Measurements from ENCODE around the gene FMN2.

Gene FMN2

GRCh38 chr1:240342251-240342625, 250.6 kb downstream of the FMN2 start:
- no peaks in the 10 kb centered on the region for H3K4me1 Mint-ChIP-seq (ENCODE audit: low read depth in 2 of 2)
- no peak overlapping the region for H3K4me3 Mint-ChIP-seq
- ATAC-seq (replicated peaks) (no peak), DNase-seq (no peak)
- H3K27me3 Mint-ChIP-seq = no peaks in the 10 kb centered on the region
- H3K27ac Mint-ChIP-seq = no peak overlapping the region
- no peaks in the 10 kb centered on the region for H3K36me3 Mint-ChIP-seq (ENCODE audit: insufficient read depth)
- peaks cover 0 to 3% of the 10 kb centered on the region in 2 donors for H3K9me3 Mint-ChIP-seq

GRCh38 chr1:240343045-240343444, 251.4 kb downstream of the FMN2 start:
- peaks cover 0 to 3% of the 10 kb centered on the region in 2 donors for H3K9me3 Mint-ChIP-seq
- H3K4me3 Mint-ChIP-seq = no peak overlapping the region
- H3K27ac Mint-ChIP-seq = no peak overlapping the region
- ATAC-seq (replicated peaks) (no peak), DNase-seq (no peak)
- no peaks in the 10 kb centered on the region for H3K27me3 Mint-ChIP-seq
- no peaks in the 10 kb centered on the region for H3K36me3 Mint-ChIP-seq (ENCODE audit: insufficient read depth)
- H3K4me1 Mint-ChIP-seq (ENCODE audit: low read depth in 2 of 2) = no peaks in the 10 kb centered on the region

- ATAC-seq (replicated peaks) (no peak), DNase-seq (no peak)
- Mint-ChIP-seq H3K27me3 (no peaks in the 10 kb centered on the region), H3K4me3 (no peak overlapping the region), H3K27ac (no peak overlapping the region), H3K9me3 (peaks cover 0 to 5% of the 10 kb centered on the region in 2 donors), H3K36me3 (ENCODE audit: insufficient read depth) (no peaks in the 10 kb centered on the region), H3K4me1 (ENCODE audit: low read depth in 2 of 2) (no peaks in the 10 kb centered on the region)
These were observed 252.3 kb downstream of the FMN2 start for GRCh38 chr1:240343966-240344365.

- Mint-ChIP-seq H3K36me3 (ENCODE audit: insufficient read depth) (no peaks in the 10 kb centered on the region), H3K27ac (no peak overlapping the region), H3K9me3 (peaks cover 0 to 5% of the 10 kb centered on the region in 2 donors), H3K4me3 (no peak overlapping the region), H3K4me1 (ENCODE audit: low read depth in 2 of 2) (no peaks in the 10 kb centered on the region), H3K27me3 (no peaks in the 10 kb centered on the region)
- DNase-seq = no peak
- ATAC-seq (replicated peaks) = no peak
These were observed 253.2 kb downstream of the FMN2 start for GRCh38 chr1:240344918-240345317.

- DNase-seq (no peak), ATAC-seq (replicated peaks) (no peak)
- H3K9me3 Mint-ChIP-seq = peaks cover 7 to 15% of the 10 kb centered on the region in 2 donors
- no peaks in the 10 kb centered on the region for H3K4me1 Mint-ChIP-seq (ENCODE audit: low read depth in 2 of 2)
- H3K27me3 Mint-ChIP-seq = no peaks in the 10 kb centered on the region
- no peak overlapping the region for H3K4me3 Mint-ChIP-seq
- no peaks in the 10 kb centered on the region for H3K36me3 Mint-ChIP-seq (ENCODE audit: insufficient read depth)
- no peak overlapping the region for H3K27ac Mint-ChIP-seq
These were observed 258.0 kb downstream of the FMN2 start for GRCh38 chr1:240349695-240350094.

GRCh38 chr1:240350910-240351331, 259.2 kb downstream of the FMN2 start:
- no peak for ATAC-seq (replicated peaks)
- H3K36me3 Mint-ChIP-seq (ENCODE audit: insufficient read depth) = no peaks in the 10 kb centered on the region
- H3K27ac Mint-ChIP-seq = no peak overlapping the region
- DNase-seq = no peak
- peaks cover 7 to 15% of the 10 kb centered on the region in 2 donors for H3K9me3 Mint-ChIP-seq
- no peaks in the 10 kb centered on the region for H3K27me3 Mint-ChIP-seq
- no peaks in the 10 kb centered on the region for H3K4me1 Mint-ChIP-seq (ENCODE audit: low read depth in 2 of 2)
- H3K4me3 Mint-ChIP-seq = no peak overlapping the region

GRCh38 chr1:240351690-240352089, 260.0 kb downstream of the FMN2 start:
- no peak for ATAC-seq (replicated peaks)
- no peaks in the 10 kb centered on the region for H3K36me3 Mint-ChIP-seq (ENCODE audit: insufficient read depth)

GRCh38 chr1:240352769-240353168, 261.1 kb downstream of the FMN2 start:
- Mint-ChIP-seq H3K27me3 (no peaks in the 10 kb centered on the region), H3K36me3 (ENCODE audit: insufficient read depth) (no peaks in the 10 kb centered on the region), H3K27ac (no peak overlapping the region), H3K9me3 (peaks cover 7 to 15% of the 10 kb centered on the region in 2 donors), H3K4me3 (no peak overlapping the region), H3K4me1 (ENCODE audit: low read depth in 2 of 2) (no peaks in the 10 kb centered on the region)
- no peak for DNase-seq
- no peak for ATAC-seq (replicated peaks)

More at GRCh38 chr1:240351690-240352089, 260.0 kb downstream of the FMN2 start:
- H3K4me3 Mint-ChIP-seq = no peak overlapping the region
- H3K9me3 Mint-ChIP-seq = peaks cover 7 to 15% of the 10 kb centered on the region in 2 donors
- DNase-seq = no peak
- no peaks in the 10 kb centered on the region for H3K4me1 Mint-ChIP-seq (ENCODE audit: low read depth in 2 of 2)
- no peak overlapping the region for H3K27ac Mint-ChIP-seq
- no peaks in the 10 kb centered on the region for H3K27me3 Mint-ChIP-seq

- Mint-ChIP-seq H3K27me3 (no peaks in the 10 kb centered on the region), H3K4me3 (no peak overlapping the region), H3K9me3 (peaks cover 13 to 19% of the 10 kb centered on the region in 2 donors), H3K4me1 (ENCODE audit: low read depth in 2 of 2) (no peaks in the 10 kb centered on the region), H3K36me3 (ENCODE audit: insufficient read depth) (no peaks in the 10 kb centered on the region), H3K27ac (no peak overlapping the region)
- DNase-seq (no peak), ATAC-seq (replicated peaks) (no peak)
These were observed 264.9 kb downstream of the FMN2 start for GRCh38 chr1:240356568-240356967.

- H3K27me3 Mint-ChIP-seq = no peaks in the 10 kb centered on the region
- no peak overlapping the region for H3K27ac Mint-ChIP-seq
- no peak for ATAC-seq (replicated peaks)
- no peaks in the 10 kb centered on the region for H3K36me3 Mint-ChIP-seq (ENCODE audit: insufficient read depth)
- H3K4me1 Mint-ChIP-seq (ENCODE audit: low read depth in 2 of 2) = no peaks in the 10 kb centered on the region
- no peak for DNase-seq
- H3K9me3 Mint-ChIP-seq = peaks cover 11 to 12% of the 10 kb centered on the region in 2 donors
- H3K4me3 Mint-ChIP-seq = no peak overlapping the region
These were observed 270.4 kb downstream of the FMN2 start for GRCh38 chr1:240362046-240362445.

- H3K4me3 Mint-ChIP-seq = no peak overlapping the region
- no peaks in the 10 kb centered on the region for H3K4me1 Mint-ChIP-seq (ENCODE audit: low read depth in 2 of 2)
- ATAC-seq (replicated peaks) (no peak), DNase-seq (no peak)
- no peaks in the 10 kb centered on the region for H3K27me3 Mint-ChIP-seq
- no peaks in the 10 kb centered on the region for H3K36me3 Mint-ChIP-seq (ENCODE audit: insufficient read depth)
- peaks cover 11 to 14% of the 10 kb centered on the region in 2 donors for H3K9me3 Mint-ChIP-seq
- no peak overlapping the region for H3K27ac Mint-ChIP-seq
These were observed 271.1 kb downstream of the FMN2 start for GRCh38 chr1:240362826-240363225.

GRCh38 chr1:240363315-240363714, 271.6 kb downstream of the FMN2 start:
- no peak for ATAC-seq (replicated peaks)

GRCh38 chr1:240363914-240364313, 272.2 kb downstream of the FMN2 start:
- DNase-seq = no peak
- Mint-ChIP-seq H3K4me1 (ENCODE audit: low read depth in 2 of 2) (no peaks in the 10 kb centered on the region), H3K27me3 (no peaks in the 10 kb centered on the region), H3K4me3 (no peak overlapping the region), H3K36me3 (ENCODE audit: insufficient read depth) (no peaks in the 10 kb centered on the region), H3K9me3 (peaks cover 11 to 14% of the 10 kb centered on the region in 2 donors), H3K27ac (no peak overlapping the region)
- no peak for ATAC-seq (replicated peaks)

More at GRCh38 chr1:240363315-240363714, 271.6 kb downstream of the FMN2 start:
- Mint-ChIP-seq H3K27ac (no peak overlapping the region), H3K36me3 (ENCODE audit: insufficient read depth) (no peaks in the 10 kb centered on the region), H3K27me3 (no peaks in the 10 kb centered on the region), H3K9me3 (peaks cover 11 to 14% of the 10 kb centered on the region in 2 donors), H3K4me1 (ENCODE audit: low read depth in 2 of 2) (no peaks in the 10 kb centered on the region), H3K4me3 (no peak overlapping the region)
- DNase-seq = no peak

GRCh38 chr1:240366636-240367035, 275.0 kb downstream of the FMN2 start:
- Mint-ChIP-seq H3K4me3 (no peak overlapping the region), H3K9me3 (peaks cover 4% of the 10 kb centered on the region in 2 donors), H3K4me1 (ENCODE audit: low read depth in 2 of 2) (no peaks in the 10 kb centered on the region), H3K27ac (no peak overlapping the region), H3K27me3 (no peaks in the 10 kb centered on the region), H3K36me3 (ENCODE audit: insufficient read depth) (no peaks in the 10 kb centered on the region)
- no peak for ATAC-seq (replicated peaks)
- DNase-seq = no peak

- ATAC-seq (replicated peaks) (no peak), DNase-seq (no peak)
- H3K36me3 Mint-ChIP-seq (ENCODE audit: insufficient read depth) = peaks cover 4% of the 10 kb centered on the region
- no peaks in the 10 kb centered on the region for H3K4me1 Mint-ChIP-seq (ENCODE audit: low read depth in 2 of 2)
- H3K27ac Mint-ChIP-seq = no peak overlapping the region
- peaks cover 0 to 5% of the 10 kb centered on the region in 2 donors for H3K9me3 Mint-ChIP-seq
- no peak overlapping the region for H3K4me3 Mint-ChIP-seq
- no peaks in the 10 kb centered on the region for H3K27me3 Mint-ChIP-seq
These were observed 293.9 kb downstream of the FMN2 start for GRCh38 chr1:240385551-240385950.

Data from effector memory CD8-positive, alpha-beta T cell (primary cell).